Fibroblast of skin of right biceps (primary cell): ENCODE data around the gene HOXB2.
A peak's percentile ranks its signal among the peaks of the same experiment; 100 is the strongest.
"Not testable (repeated sequence)": the region's sequence is repeated elsewhere in the genome, so short reads cannot be mapped to it uniquely, and the experiment has no call there.

ENCODE experiments used
- DNase-seq: peaks from one replicate; pipeline ENCODE4 v3.0.0-alpha.2; 2013

The HOXB2 gene

GRCh38 chr17:48513097-48513496 lies 31.8 kb downstream of the HOXB2 start:
- DNase-seq, result no peak

GRCh38 chr17:48510761-48511604 lies 33.9 kb downstream of the HOXB2 start:
- peak; percentile 65 for DNase-seq

DNA sequence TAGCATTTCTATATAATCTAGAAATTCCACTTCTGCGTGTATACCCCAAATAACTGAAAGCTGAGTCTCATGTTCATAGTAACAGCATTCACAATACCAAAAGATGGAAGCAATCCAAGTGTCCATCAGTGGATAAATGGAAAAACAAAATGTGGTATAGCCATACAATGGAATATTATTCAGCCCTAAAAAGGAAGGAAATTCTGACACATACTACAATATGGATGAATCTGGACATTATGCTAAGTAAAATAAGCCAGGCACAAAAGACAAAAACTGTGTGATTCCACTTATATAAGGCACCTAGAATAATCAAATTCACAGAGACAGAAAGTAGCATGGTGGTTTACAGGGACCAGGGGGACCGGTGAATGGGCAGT lies 34.5 kb downstream of the HOXB2 start:
- no peak for DNase-seq

- DNase-seq, result not testable (repeated sequence)
Observed at GRCh38 chr17:48509708-48510107, 35.2 kb downstream of the HOXB2 start.

GRCh38 chr17:48506246-48506645 lies 38.7 kb downstream of the HOXB2 start:
- DNase-seq, result no peak

DNA sequence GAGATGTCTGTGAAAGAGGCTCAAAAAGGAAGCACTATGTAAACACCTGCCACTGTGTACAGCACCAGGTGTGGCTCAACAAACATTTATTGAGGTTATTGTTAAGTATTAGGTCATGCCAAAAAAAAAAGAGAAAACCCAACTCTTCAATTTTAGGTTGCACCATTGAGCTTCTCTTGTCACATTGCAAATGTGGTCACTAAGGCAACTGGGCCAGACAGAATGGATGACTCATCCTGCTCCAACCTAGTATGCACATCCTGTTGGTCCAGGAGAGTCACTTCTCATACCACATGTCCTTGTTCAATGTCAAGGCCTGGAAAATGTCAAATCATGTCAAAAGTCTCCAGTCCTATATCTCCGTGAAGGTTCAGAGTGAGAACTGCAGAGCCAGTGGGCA lies 39.1 kb downstream of the HOXB2 start:
- peak; percentile 90 for DNase-seq

- DNase-seq, result no peak
Observed at GRCh38 chr17:48504953-48505352, 40.0 kb downstream of the HOXB2 start.

GRCh38 chr17:48503747-48504146 lies 41.2 kb downstream of the HOXB2 start:
- DNase-seq, result no peak

DNA sequence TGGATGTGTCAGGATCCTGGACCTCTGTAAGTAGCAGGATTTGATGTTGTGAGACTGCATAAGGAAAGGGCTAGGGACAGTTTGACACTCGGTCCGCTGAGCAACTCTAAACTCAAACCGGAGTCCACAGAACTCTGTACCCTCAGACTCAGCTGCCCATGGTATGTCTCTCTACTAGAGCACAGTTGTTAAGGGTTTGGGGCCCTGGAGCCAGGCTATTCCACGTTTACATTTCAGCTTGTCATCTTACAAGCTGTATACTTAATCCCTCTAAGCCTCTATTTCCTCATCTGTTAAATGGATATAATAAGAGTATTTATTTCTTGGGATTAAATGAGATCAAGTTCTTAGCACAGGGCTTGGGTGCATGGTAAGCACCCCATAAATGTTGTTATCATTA lies 42.0 kb downstream of the HOXB2 start:
- DNase-seq, result no peak

GRCh38 chr17:48502312-48502711 lies 42.6 kb downstream of the HOXB2 start:
- no peak for DNase-seq

GRCh38 chr17:48500435-48501426 lies 44.2 kb downstream of the HOXB2 start:
- peak; percentile 82 for DNase-seq

GRCh38 chr17:48499735-48500434 lies 45.0 kb downstream of the HOXB2 start:
- DNase-seq, result no peak

DNA sequence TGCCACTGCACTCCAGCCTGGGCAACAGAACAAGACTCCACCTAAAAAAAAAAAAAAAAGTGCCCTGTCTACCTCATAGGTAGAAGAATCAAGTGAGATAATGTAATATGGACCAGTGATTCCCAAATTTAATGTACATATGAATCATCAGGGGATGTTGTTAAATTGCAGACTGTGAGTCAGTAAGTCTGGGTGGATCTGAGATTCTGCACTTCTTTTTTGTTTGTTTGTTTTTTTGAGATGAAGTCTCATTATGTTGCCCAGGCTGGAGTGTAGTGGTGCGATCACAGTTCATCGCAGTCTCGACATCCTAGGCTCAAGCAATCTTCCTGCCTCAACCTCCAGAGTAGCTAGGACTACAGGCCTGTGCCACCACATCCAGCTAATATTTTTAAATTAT lies 45.7 kb downstream of the HOXB2 start:
- peak; percentile 47 for DNase-seq

DNA sequence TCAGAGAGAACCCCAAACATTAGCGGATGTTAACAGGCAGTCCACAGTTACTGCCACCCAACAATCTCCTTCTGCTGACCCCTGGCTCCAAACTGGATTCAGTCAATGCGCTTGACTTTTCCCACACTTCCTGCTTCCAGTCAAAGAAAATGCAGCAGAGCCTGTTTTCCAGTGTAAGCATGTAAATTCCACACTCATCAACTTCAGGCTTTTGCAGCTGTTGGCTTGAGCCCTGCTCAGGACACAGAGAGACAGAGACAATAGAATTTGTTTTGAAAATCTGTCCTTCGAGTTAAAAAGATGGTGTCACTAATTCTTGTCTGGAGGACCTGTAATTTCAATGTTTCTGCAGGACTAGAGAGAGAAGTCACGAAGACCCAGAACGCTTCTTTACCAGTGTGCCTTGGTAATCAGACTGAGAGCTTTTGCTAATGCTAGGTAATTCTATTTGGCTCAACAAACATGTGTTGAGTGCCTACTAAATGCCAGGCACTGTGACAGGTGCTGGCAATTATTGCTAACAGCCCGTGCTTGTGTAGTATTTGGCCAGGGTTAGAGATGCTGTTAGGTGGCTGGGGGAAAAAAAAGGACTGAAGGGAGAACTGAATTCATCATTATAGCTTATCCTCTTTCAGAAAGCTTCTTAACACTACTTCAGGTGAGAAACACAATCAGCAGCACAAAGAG lies 46.6 kb downstream of the HOXB2 start:
- no peak for DNase-seq

- DNase-seq, result peak; percentile 90
Observed at GRCh38 chr17:48497103-48497502, 47.8 kb downstream of the HOXB2 start.

DNA sequence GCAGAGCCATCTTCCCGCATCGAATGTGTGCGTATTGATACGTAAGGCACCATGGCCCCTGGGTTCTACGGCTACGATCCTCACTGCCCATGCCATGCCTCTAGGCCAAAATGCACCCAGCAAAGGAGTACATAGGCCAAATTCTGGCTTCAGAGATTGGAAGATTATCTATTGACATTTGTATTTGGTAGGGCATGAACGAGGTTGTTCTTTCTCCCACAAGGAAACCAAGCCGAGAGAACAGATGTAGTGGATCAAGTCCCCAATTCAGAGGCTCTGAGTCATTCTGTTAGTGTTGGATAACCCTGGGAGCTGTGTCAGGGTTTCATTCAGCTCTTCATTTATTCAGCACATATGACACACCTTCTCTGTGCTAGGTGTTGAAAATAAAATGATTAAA lies 50.6 kb downstream of the HOXB2 start:
- peak; percentile 92 for DNase-seq
